GM19023 (cell line): ENCODE measurements around the gene TCAIM.
"Not testable (repeated sequence)": the region's sequence is repeated elsewhere in the genome, so short reads cannot be mapped to it uniquely, and the experiment has no call there.

ENCODE experiments used
- ATAC-seq: cut with Tn5 transposase; IDR thresholded peaks from one replicate; pipeline ENCODE4 v1.9.1; 2021; ENCODE audit warnings: mild to moderate bottlenecking, moderate library complexity; ENCODE audit not compliant: unreplicated experiment

Gene TCAIM

GRCh38 chr3:44414517-44415090, 76.0 kb downstream of the TCAIM start:
- no peak for ATAC-seq

- ATAC-seq: no peak
Observed at GRCh38 chr3:44415421-44415820, 76.9 kb downstream of the TCAIM start.

DNA sequence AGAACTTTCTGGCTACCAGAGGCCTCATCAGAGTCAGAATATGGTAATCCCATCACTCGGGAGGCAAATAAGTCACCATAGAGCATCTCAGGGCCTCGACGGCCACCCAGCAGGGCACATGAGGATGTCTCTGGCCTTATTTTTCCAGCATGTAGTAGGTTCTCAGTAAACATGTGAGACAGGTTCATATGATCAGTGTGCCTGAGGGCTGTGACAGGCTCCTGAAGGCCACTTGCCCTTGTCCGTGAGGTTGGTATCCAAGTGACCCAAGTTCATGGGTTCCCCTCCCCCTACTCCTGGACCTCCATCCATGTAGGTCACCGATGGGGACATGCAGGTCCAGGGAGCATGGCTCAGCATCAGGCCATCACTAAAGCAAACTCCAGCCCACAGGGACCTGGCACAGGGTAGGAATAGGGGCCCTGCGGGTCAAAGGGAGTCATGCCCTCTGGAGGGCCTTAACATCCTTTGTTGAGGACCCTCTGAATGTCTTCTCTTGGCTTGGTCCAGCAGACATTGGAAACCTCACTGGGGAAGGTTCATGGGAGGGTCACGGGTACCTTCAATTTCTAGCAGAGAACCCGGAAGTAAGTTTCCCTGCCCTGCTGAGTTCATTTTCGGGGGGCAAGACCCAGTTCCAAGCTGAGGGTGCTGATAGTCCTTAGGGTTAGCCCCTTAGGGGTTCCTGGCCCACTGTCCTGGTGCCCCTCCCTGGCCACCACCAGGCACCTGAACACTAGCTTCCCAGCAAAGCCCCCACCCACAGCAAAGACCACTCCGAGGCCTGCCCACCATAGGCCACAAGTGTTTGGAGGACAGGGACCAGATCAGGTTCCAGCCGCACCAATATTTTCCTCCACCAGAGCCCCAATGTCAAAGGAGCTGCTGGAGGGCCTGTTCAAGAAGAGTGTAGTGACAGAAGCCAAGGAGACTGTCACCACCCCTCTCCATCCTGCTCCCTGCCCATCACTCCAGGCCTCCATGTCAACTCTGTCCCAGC, 77.8 kb downstream of the TCAIM start:
- no peak for ATAC-seq

DNA sequence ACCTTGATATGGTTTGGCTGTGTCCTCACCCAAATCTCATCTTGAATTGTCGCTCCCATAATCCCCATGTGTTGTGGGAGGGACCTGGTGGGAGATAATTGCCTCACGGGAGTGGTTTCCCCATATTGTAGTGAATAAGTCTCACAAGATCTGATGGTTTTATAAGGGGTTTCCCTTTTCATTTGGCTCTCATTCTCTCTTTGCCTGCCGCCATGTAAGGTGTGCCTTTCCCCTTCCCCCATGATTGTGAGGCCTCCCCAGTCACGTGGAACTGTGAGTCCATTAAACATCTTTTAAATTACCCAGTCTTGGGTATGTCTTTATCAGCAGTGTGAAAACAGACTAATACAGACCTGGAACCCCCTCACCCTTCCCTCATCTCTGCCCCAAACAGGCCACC, 79.6 kb downstream of the TCAIM start:
- ATAC-seq: not testable (repeated sequence)

GRCh38 chr3:44418549-44418948, 80.0 kb downstream of the TCAIM start:
- no peak for ATAC-seq

DNA sequence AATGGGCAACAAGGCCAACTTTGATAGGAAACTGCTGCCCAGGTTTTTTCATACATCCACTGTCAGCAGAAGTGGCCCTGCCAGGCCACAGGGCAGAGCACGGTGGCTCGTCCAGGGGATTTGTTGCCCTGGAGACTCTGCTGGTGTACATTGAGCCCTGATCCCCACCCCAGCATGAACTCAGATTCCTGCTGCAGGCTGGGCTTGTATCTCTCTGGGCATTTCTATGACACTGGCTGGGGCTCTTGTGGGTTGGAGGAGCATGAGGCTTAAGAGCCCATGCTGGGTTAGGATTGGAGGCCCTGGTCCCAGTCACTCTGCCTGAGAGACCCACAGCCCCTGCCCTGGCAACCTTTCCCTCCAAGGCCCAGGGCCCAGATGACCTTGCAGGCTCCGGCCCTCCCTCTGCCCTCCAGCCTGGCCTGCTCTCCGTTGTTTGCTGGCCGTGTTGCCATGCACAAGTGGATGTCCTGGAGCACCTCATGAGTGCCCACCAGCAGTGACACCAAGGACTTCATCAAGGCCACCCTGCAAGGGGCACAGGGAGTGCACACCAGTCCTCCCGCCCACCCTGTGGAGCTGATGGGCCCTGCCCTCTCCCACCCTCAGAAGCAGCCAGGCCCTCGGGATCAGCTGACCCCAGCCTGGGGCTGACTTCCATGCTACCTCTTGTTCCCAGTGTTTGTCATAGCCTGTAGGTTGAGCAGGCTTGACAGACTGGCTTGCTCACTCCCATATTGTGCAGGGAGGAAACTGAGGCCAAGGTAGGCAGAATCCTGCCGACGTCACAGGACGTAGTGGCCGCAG, 80.8 kb downstream of the TCAIM start:
- no peak for ATAC-seq

DNA sequence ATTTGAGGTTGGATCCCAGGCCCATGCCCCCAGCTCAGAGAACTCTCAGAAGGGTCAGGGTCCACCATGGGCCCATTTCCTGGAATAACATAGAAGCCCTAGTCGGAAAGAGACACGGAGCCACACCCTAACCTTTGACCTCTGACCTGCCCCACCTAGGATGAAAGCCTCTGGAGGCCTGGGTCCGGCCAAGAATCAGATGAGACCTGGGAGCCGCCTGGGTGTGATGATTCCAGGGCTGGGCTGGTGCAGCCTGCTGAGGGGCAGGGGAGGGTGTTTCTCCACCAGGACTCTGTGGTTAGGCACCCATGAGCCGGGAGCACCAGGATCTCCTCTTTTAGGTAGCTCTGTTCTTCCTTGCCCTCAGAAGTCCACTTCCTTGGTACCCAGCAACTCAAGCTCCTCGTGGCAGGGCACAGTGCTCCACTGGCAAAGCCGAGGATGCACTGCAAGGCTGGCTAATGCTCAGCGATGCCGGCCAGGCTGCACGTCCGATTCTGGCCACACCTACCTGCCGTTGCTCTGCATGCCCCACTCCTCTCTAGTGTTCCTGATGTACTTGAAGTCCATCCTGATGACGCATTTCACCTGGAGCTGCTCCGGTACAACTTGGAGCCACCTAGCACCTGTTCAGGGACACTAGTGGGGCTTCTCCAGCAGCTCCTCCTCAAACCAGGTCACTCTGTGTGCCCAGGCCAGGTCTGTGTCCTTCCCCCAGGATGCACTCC, 81.5 kb downstream of the TCAIM start:
- no peak for ATAC-seq

DNA sequence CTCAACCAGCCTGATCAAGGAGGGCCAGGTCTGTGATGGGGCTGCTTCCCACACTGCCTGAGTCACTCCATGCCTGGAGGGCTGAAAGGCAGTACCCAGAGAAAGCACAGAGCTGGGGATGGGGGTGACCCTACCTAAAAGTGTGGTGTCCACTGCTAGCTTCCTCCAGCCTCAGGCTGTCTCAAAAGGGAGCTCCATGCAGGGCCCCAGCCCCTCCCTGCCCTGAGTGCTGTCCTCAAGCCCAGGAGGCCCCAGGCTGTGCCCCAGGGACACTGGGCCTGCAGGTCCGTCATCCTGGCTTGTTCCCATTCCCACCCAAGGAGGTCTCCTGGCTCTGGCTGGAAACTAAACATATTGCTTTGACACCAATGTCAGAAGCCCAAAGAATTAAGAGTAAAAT, 82.1 kb downstream of the TCAIM start:
- ATAC-seq: no peak

DNA sequence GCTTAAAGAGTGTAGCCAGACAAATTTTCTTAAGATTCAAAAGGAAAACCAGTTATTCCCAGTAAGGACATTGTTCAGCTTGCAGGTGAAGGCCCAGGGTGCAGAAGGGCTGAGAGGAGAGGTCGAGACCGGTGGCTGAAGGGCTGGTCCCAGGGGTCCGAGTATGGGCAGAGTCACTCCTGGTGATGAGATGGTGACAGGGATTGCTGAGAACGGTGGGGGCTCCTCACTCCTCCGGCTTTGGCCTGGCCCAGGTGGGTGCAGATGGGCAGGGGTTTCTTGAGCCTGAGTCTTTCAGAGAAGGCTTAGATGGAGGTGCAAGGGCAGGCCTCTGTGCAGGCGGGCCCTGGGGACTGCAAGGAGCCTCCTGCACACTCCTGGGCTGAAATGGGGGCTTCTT, 82.7 kb downstream of the TCAIM start:
- no peak for ATAC-seq

DNA sequence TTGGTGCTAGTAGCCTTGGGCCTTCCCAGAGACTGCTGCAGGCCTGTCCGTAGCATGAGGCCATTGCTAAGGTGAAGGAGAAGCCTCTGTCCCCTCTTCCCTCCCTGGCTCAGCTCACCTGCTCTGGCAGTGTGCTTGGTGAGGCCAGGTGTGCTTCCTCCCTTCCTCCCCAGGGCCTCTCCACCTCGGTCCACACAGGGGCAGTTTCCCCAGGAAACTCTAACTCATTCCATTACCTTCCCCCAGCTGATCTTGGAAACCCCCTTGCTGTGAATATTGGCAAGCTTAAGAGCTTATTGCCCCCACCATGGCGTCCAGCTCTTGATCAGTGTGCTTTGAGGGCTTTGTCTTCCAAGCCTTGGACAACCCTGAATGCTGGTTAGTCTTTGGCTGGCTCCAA, 86.2 kb downstream of the TCAIM start:
- no peak for ATAC-seq

GRCh38 chr3:44427683-44428082, 89.1 kb downstream of the TCAIM start:
- no peak for ATAC-seq

GRCh38 chr3:44428910-44429309, 90.3 kb downstream of the TCAIM start:
- no peak for ATAC-seq

DNA sequence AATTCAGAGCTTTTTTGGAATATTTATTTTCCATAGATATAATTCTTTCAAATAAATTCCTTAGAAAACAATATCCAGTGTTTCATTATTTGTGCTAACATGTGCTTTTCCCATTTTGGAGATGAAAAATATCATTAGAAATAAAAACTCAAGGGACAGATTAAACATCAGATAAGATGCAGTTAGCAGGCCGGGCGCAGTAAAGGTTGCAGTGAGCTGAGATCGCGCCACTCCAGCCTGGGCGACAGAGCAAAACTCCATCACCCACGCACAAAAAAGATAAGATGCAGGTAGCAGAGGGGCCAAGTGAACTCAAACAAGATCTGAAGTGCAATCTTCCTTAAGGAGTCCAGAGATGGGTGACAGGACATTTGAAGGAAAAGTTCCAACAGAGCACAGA, 90.9 kb downstream of the TCAIM start:
- no peak for ATAC-seq

GRCh38 chr3:44430466-44430865, 91.9 kb downstream of the TCAIM start:
- ATAC-seq: no peak

- ATAC-seq: no peak
Observed at GRCh38 chr3:44434834-44435510, 96.4 kb downstream of the TCAIM start.

- ATAC-seq: no peak
Observed at GRCh38 chr3:44436181-44436580, 97.6 kb downstream of the TCAIM start.

GRCh38 chr3:44437800-44438199, 99.2 kb downstream of the TCAIM start:
- no peak for ATAC-seq

GRCh38 chr3:44439499-44440295, 101.1 kb downstream of the TCAIM start:
- peak; percentile 90 for ATAC-seq

DNA sequence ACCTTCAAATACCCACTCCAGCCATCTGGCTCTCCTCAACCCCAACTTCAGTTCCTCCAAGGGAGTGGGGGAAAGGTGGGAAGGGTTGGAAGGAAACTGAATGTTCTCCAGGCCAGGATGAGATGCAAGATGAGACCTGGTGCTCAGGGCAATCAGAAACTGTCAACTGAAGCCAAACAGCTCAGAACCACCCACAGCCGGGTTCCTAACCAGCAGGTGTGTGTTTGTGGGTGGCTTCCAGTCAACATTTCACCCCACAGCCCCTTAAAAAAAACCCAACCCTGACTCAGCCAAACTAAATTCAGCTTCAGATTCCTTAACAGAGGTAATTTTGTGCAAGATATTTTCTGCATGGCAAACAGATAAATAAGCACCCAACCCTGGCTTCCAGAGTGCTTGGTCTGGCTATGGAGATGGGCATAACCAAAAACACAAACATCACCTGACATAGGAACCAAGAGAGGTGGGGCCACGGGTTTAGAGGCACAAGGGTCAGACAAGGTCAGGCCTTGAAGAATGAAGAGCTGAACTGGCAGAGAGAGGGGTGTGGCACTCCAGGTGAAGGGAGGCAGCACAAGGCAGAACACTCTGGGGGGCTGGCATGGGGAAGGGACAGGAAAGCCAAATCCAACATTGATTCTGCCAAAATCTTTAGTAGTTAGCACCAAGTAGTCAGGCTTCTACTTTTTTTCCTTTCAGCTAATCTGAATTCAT, 104.2 kb downstream of the TCAIM start:
- ATAC-seq: no peak
